Erythroblast (primary cell): ENCODE data around the gene FN1.

Source experiments
- GATA1 ChIP-seq: IDR thresholded peaks from 2 replicates; pipeline ENCODE4 v1.6.1; 2011; ENCODE audit warnings: low read depth, mild to moderate bottlenecking, control low read depth, low read length, moderate library complexity
- POLR2A ChIP-seq: IDR thresholded peaks from 2 replicates; pipeline ENCODE4 v1.6.1; 2011; ENCODE audit warnings: mild to moderate bottlenecking, low read length

DNA sequence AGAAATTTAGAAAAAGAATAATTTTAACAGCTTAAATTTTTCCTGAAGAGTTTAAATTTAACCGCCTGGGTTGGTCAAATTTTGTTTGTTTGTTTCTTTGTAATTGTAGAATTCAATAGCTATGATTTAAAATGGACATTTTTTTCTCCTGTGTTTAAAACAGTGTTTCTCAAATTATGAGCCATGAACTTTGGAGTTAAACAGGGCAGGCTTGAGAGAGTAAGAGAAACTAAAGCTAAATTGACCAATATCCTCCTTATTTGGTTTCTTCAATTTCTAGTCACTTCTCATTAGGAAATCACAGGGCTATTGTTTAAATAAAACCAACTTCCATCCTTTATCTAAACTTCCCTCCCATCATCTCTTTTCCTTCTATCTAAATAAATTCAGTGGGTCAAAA, 21.9 kb downstream of the FN1 start:
- TF ChIP-seq POLR2A = no peak
- TF ChIP-seq GATA1 = no peak
